GM12865 (cell line): ENCODE data around the gene RNGTT.
A peak's percentile ranks its signal among the peaks of the same experiment; 100 is the strongest.

Experiments used
- DNase-seq: peaks from one replicate; pipeline ENCODE4 v3.0.0; 2010; ENCODE audit warnings: low read depth
- H3K4me3 ChIP-seq: 2 replicates; pipeline ENCODE4 v1.5.1; 2011; ENCODE audit warnings: mild to moderate bottlenecking, low read depth, low read length, control low read depth
- CTCF ChIP-seq: IDR thresholded peaks from 2 replicates; pipeline ENCODE4 v1.5.1; 2011; ENCODE audit warnings: low read length, control low read depth, low read depth, inconsistent platforms; ENCODE audit not compliant: insufficient read depth; ENCODE audit errors: missing control alignments

The RNGTT gene

GRCh38 chr6:88670369-88670768 is 293.0 kb downstream of the RNGTT start:
- no peak for TF ChIP-seq CTCF
- no peak overlapping the region for H3K4me3 ChIP-seq
- no peak for DNase-seq

DNA sequence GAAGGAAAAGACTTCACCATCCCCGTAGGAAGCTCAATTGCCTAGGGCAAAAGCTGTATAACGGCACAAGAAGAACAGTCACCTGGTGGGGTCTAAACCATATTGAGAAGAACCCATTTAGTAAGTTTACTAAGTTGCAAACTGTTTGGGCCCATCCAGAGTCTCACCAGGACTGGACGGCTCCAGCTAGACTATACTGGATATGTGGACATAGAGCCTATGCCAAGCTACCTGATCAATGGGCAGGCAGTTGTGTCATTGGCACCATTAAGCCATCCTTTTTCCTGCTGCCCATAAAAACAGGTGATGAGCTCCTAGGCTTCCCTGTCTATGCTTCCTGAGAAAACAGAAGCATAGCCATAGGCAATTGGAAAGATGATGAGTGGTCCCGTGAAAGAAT is 293.9 kb downstream of the RNGTT start:
- no peak overlapping the region for H3K4me3 ChIP-seq
- TF ChIP-seq CTCF = no peak
- DNase-seq = no peak

DNA sequence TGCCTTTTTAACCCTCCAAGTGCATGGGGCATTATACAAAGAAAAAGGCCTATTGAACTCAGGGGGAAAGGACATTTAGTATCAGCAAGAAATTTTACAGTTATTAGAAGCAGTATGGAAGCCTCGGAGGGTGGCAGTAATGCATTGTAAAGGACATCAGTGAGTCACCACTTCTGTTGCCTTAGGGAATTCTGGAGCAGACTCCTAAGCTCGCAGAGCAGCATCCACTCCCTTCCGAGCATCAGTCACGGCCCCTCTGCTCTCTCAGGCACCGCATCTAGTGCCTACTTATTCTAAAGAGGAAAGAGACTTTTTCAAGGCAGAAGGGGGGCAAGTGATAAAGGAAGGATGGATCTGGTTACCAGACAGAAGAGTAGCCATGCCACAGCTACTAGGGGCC is 296.5 kb downstream of the RNGTT start:
- H3K4me3 ChIP-seq = no peak overlapping the region
- no peak for TF ChIP-seq CTCF
- DNase-seq = no peak

DNA sequence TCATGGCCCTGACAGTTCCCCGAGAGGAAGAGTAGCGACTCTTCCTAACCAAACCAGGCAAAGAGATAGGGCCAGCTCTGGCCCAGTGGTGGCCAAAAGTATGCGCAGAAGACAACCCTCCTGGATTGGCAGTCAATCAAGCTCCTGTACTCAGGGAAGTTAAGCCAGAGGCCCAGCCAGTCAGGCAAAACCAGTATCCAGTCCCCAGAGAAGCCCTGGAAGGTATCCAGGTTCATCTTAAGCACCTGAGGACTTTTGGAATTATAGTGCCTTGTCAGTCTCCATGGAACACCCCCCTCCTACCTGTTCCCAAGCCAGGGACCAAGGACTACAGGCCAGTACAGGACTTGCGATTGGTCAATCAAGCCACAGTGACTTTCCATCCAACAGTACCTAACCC is 298.3 kb downstream of the RNGTT start:
- no peak overlapping the region for H3K4me3 ChIP-seq
- DNase-seq = no peak
- no peak for TF ChIP-seq CTCF

GRCh38 chr6:88663801-88664200 is 299.6 kb downstream of the RNGTT start:
- no peak for TF ChIP-seq CTCF
- no peak overlapping the region for H3K4me3 ChIP-seq
- no peak for DNase-seq

DNA sequence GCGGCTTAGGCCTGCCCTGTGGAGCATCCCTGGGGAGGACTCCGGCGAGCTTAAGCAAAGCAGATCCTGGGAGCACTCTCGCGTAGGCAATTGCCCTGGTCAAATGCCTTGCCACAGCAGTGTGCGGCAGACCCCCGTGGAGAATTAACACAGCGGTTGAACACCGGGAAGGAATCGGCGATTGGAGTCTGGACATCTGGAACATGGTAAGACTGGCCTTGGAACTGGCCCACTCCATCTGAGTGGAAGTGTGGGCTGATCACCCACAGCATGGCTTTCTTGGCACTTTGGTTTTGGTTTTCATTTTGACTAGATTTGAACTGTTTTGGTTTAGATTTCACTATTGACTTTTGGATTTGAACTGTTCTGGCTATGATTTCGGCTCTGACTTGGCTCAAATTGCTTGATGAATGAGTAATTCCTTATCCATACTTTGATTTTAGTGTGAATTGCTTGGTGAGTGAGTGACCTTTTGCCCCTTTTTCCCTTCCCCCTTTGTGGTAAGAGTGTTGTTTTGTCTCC is 300.7 kb downstream of the RNGTT start:
- no peak overlapping the region for H3K4me3 ChIP-seq
- peak; percentile 61 for DNase-seq
- no peak for TF ChIP-seq CTCF

DNA sequence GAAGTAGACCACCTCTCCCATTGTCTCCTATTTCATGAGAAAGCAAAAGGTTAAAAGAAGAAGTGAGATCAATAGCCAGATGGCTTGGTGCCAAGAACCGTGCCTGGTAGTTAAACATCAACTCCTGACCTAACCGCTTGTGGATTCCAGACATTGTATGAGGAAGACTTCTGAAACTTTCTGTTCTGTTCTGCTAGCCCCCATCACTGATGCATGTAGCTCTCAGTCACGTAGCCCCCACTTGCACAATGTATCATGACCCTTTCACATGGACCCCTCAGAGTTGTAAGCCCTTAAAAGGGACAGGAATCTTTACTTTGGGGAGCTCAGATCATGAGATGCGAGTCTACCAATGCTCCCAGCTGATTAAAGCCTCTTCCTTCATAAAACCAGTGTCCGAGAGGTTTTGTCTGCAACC is 301.2 kb downstream of the RNGTT start:
- DNase-seq = peak; percentile 73
- TF ChIP-seq CTCF = no peak

More for the DNA sequence above, 301.2 kb downstream of the RNGTT start:
- no peak overlapping the region for H3K4me3 ChIP-seq
